GM19467 (cell line): Measurements from ENCODE around the gene MRPL14.

ENCODE experiments used
- ATAC-seq: cut with Tn5 transposase; IDR thresholded peaks from one replicate; pipeline ENCODE4 v1.9.1; 2021; ENCODE audit warnings: mild to moderate bottlenecking, moderate library complexity; ENCODE audit not compliant: unreplicated experiment

The MRPL14 gene

GRCh38 chr6:44126320-44127149 lies 717 bp downstream of the MRPL14 start:
- no peak for ATAC-seq

GRCh38 chr6:44123544-44123943 lies 3.7 kb downstream of the MRPL14 start:
- ATAC-seq = no peak

GRCh38 chr6:44122801-44123200 lies 4.5 kb downstream of the MRPL14 start:
- no peak for ATAC-seq

- ATAC-seq = no peak
These were observed 6.4 kb downstream of the MRPL14 start for GRCh38 chr6:44120692-44121443.

- no peak for ATAC-seq
These were observed 7.5 kb downstream of the MRPL14 start for GRCh38 chr6:44119704-44120262.

- no peak for ATAC-seq
These were observed 9.7 kb downstream of the MRPL14 start for GRCh38 chr6:44117397-44118128.

- no peak for ATAC-seq
These were observed 10.4 kb downstream of the MRPL14 start for GRCh38 chr6:44116641-44117382.

- no peak for ATAC-seq
These were observed 11.4 kb downstream of the MRPL14 start for GRCh38 chr6:44115866-44116265.

- ATAC-seq = no peak
These were observed 13.8 kb downstream of the MRPL14 start for GRCh38 chr6:44113414-44113813.

GRCh38 chr6:44111434-44112417 lies 15.5 kb downstream of the MRPL14 start:
- ATAC-seq = no peak

GRCh38 chr6:44110966-44111365 lies 16.3 kb downstream of the MRPL14 start:
- ATAC-seq = no peak

- ATAC-seq = no peak
These were observed 17.1 kb downstream of the MRPL14 start for GRCh38 chr6:44110005-44110676.

- no peak for ATAC-seq
These were observed 18.0 kb downstream of the MRPL14 start for GRCh38 chr6:44109212-44109611.

- no peak for ATAC-seq
These were observed 18.8 kb downstream of the MRPL14 start for GRCh38 chr6:44108471-44108870.

GRCh38 chr6:44107017-44107416 lies 20.2 kb downstream of the MRPL14 start:
- ATAC-seq = no peak

- ATAC-seq = no peak
These were observed 21.1 kb downstream of the MRPL14 start for GRCh38 chr6:44105993-44106740.

- ATAC-seq = no peak
These were observed 22.1 kb downstream of the MRPL14 start for GRCh38 chr6:44105146-44105545.

GRCh38 chr6:44104481-44105021 lies 22.7 kb downstream of the MRPL14 start:
- no peak for ATAC-seq
